ENCODE measurements around the gene ORM2.

GRCh38 chr9:114375386-114376175 lies 45.9 kb downstream of the ORM2 start:
- TF ChIP-seq CTCF (IDR thresholded peaks at IDR 0.05): no peak
- TF ChIP-seq POLR2A (IDR thresholded peaks at IDR 0.05): no peak
- TF ChIP-seq EP300 (IDR thresholded peaks at IDR 0.05): no peak
